ENCODE measurements around the gene STXBP1. TPM values are rescaled to one million over a fixed set of nuclear protein-coding genes. Genes with fewer than 3 reads are reported as not detected.
A peak's percentile ranks its signal among the peaks of the same experiment; 100 is the strongest.

The STXBP1 gene
- total RNA-seq, 1 donor from 2014 or later: 5.2 TPM

DNA sequence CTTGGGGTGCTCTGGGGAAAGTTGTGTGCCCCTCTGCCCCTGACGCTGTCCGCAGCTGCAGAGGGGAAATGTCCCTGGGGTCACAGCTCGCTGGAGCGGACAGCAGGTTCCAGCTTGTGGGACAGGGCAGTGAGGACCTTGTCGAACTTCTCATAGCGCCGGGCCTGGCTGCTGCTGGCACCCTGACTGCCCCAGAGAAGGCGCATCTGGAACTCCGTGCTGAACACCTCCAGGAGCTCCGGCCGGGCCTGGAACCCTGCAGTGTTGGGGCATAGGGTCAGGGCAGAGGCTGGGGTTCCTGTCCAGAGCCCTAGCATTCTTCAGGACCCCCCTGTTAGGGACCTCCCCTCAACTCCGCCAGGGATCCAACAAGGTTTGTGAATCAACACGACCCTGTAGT, 126.6 kb downstream of the STXBP1 start:
- H3K4me1 ChIP-seq (ENCODE audit: control insufficient read depth in 3 of 3, insufficient read depth in 3 of 3, low read length in 3 of 3): peaks cover 18 to 27% (median 25%) of the 10 kb centered on the region in 3 donors
- no peak overlapping the region for H3K27ac ChIP-seq (ENCODE audit: low read depth, low read length)
- H3K4me3 ChIP-seq (ENCODE audit: low read length in 3 of 3): no peak overlapping the region
- H3K9me3 ChIP-seq (ENCODE audit: control insufficient read depth in 3 of 3, low read length in 3 of 3): no peaks in the 10 kb centered on the region
- H3K36me3 ChIP-seq (ENCODE audit: control insufficient read depth in 3 of 3, insufficient read depth in 3 of 3, low read length in 3 of 3): peaks cover 0 to 3% (median 2%) of the 10 kb centered on the region in 3 donors
- H3K27me3 ChIP-seq (ENCODE audit: control insufficient read depth in 3 of 3, insufficient read depth in 3 of 3, low read length in 3 of 3): no peaks in the 10 kb centered on the region
- no peak overlapping the region for H3K9ac ChIP-seq (ENCODE audit: low read depth in 1 of 3, low read length in 3 of 3)

DNA sequence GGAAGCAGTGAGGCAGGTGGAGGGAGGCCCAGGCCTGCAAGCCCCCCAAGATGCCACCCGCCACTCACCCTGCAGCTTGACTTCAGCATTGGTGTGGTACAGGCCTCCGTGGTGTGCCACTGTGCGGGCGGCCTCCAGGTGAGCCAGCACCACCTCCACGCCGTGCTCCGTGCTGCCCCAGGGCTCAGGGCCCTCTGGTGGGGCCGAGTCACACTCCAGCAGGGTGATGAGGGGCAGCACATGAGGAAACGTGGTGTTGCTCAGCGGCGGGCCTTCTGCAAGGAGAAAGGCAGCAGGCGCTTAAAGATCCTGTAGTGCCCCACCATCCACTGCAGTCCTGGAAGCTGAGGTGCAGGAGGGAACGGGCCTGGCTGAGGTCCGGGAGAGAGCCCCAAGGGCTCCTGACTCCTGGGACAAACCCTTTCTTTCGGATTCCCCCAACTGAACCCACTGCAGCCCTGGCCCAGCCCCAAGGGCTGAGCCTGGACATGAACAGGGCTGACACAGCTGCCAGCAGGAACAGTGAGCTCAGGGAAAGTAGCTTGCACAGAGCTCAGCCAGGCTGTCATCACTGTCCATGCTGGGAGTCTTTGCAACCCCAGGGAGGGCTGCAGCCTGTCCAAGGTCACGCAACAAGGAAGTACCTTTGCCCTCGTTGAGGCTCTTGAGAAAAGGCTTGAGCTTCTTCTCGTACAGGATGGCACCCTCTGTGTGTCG, 127.7 kb downstream of the STXBP1 start:
- Histone ChIP-seq H3K27me3 (ENCODE audit: control insufficient read depth in 3 of 3, insufficient read depth in 3 of 3, low read length in 3 of 3) (no peaks in the 10 kb centered on the region), H3K36me3 (ENCODE audit: control insufficient read depth in 3 of 3, insufficient read depth in 3 of 3, low read length in 3 of 3) (peaks cover 0 to 5% (median 3%) of the 10 kb centered on the region in 3 donors), H3K4me1 (ENCODE audit: control insufficient read depth in 3 of 3, insufficient read depth in 3 of 3, low read length in 3 of 3) (peaks cover 12 to 18% (median 16%) of the 10 kb centered on the region in 3 donors), H3K9me3 (ENCODE audit: control insufficient read depth in 3 of 3, low read length in 3 of 3) (no peaks in the 10 kb centered on the region), H3K27ac (ENCODE audit: low read depth, low read length) (peak overlapping the region; percentile 76), H3K4me3 (ENCODE audit: low read length in 3 of 3) (no peak overlapping the region), H3K9ac (ENCODE audit: low read depth in 1 of 3, low read length in 3 of 3) (peak overlapping the region in 1 of 3 donors; percentile 62)

DNA sequence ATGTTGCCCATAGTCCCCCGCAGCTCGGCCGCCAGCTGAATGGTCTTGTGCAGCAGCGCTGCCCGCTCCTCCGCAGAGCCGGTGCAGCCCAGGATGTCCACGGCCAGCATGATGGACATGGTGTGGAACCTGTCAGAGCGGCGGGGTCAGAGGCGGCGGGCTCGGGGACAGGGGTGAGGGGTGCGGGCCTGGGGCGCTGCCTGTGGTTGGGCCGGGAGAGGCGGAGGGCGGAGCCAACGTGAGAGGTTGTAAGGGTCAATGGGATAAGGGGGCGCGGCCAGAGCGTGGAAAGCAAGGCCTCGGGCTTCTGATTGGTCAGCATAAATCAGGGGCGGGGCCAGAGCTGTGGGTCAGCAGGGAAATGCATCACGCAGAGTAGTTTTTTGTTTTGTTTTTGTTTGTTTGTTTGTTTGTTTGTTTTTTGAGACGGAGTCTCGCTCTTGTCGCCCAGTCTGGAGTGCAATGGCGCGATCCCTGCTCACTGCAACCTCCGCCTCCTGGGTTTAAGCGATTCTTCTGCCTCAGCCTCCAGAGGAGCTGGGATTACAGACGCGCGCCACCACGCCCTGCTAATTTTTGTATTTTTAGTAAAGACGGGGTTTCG, 129.9 kb downstream of the STXBP1 start:
- Histone ChIP-seq H3K36me3 (ENCODE audit: control insufficient read depth in 3 of 3, insufficient read depth in 3 of 3, low read length in 3 of 3) (peaks cover 0 to 9% (median 6%) of the 10 kb centered on the region in 3 donors), H3K9me3 (ENCODE audit: control insufficient read depth in 3 of 3, low read length in 3 of 3) (no peaks in the 10 kb centered on the region), H3K9ac (ENCODE audit: low read depth in 1 of 3, low read length in 3 of 3) (peak overlapping the region in 1 of 3 donors; percentile 23), H3K4me1 (ENCODE audit: control insufficient read depth in 3 of 3, insufficient read depth in 3 of 3, low read length in 3 of 3) (peaks cover 11 to 16% (median 12%) of the 10 kb centered on the region in 3 donors), H3K4me3 (ENCODE audit: low read length in 3 of 3) (peak overlapping the region in 1 of 3 donors; percentile 40), H3K27ac (ENCODE audit: low read depth, low read length) (peak overlapping the region; percentile 76), H3K27me3 (ENCODE audit: control insufficient read depth in 3 of 3, insufficient read depth in 3 of 3, low read length in 3 of 3) (no peaks in the 10 kb centered on the region)

Other genes starting within 250 kb of the STXBP1 start
- 13.6 TPM for gene SLC2A8, start 215.1 kb upstream of the STXBP1 start, total RNA-seq
- 9.9 TPM for gene ZNF79, start 187.9 kb upstream of the STXBP1 start, total RNA-seq
- gene RPL12, start 160.9 kb upstream of the STXBP1 start, total RNA-seq: 1,305 TPM
- 10.4 TPM for gene LRSAM1, start 160.8 kb upstream of the STXBP1 start, total RNA-seq
- gene CFAP157, start 94.7 kb downstream of the STXBP1 start, total RNA-seq: not detected
- 8.4 TPM for gene PTRH1, start 103.4 kb downstream of the STXBP1 start, total RNA-seq
- gene TTC16, start 103.8 kb downstream of the STXBP1 start, total RNA-seq: not detected
- gene TOR2A, start 123.0 kb downstream of the STXBP1 start, total RNA-seq: 2.6 TPM
- gene SH2D3C, start 166.4 kb downstream of the STXBP1 start, total RNA-seq: 15.1 TPM
- gene CDK9, start 173.8 kb downstream of the STXBP1 start, total RNA-seq: 33.4 TPM
- gene FPGS, start 190.6 kb downstream of the STXBP1 start, total RNA-seq: 41.2 TPM
- gene ENG, start 242.4 kb downstream of the STXBP1 start, total RNA-seq: 9.4 TPM

Data from skeletal muscle tissue (tissue), 4 donors.